ENCODE data around the gene P4HTM.

DNA sequence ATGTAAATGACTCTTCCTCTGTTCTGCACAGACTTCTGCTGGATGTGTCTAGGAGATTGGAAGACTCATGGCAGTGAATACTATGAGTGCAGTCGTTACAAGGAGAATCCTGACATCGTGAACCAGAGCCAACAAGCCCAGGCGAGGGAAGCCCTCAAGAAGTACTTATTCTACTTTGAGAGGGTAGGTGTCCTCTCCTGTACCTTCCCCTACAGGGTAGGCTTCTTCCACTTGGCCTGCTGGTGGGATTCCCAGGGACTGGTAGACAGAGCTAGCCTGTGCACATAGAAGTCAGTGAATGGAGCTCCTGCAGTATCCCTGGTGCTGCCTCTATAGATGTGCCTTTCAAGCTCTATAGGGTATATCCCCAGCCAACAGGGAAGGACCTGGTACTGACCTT is 10.6 kb upstream of the P4HTM start:
- TF ChIP-seq POLR2A (IDR thresholded peaks at IDR 0.05; ENCODE audit: control extremely low read depth in 1 of 2, low read depth in 2 of 2, low read length in 2 of 2) (no peak), JUND (IDR thresholded peaks at IDR 0.05; ENCODE audit: low read length) (no peak), HDAC2 (IDR thresholded peaks at IDR 0.05; ENCODE audit: borderline replicate concordance in 1 of 2, low read depth in 2 of 2, low read length in 2 of 2) (no peak), BRCA1 (IDR thresholded peaks at IDR 0.05; ENCODE audit: low read depth, low read length) (no peak), EZH2 (IDR thresholded peaks at IDR 0.05; ENCODE audit: low read depth, low read length, severe bottlenecking) (no peak), PHF8 (conservative IDR thresholded peaks at IDR 0.05; ENCODE audit: low read depth, low read length) (no peak), MAFK (IDR thresholded peaks at IDR 0.05; ENCODE audit: low read depth, low read length) (no peak), CHD2 (IDR thresholded peaks at IDR 0.05; ENCODE audit: low read length) (no peak), YY1 (IDR thresholded peaks at IDR 0.05; ENCODE audit: low read depth, low read length) (no peak), EP300 (IDR thresholded peaks at IDR 0.05; ENCODE audit: borderline replicate concordance in 1 of 2, low read depth in 2 of 2, low read length in 2 of 2) (no peak), POLR2AphosphoS5 (IDR thresholded peaks at IDR 0.05; ENCODE audit: low read depth, low read length) (no peak)
- TF ChIP-seq, protein P1, sequence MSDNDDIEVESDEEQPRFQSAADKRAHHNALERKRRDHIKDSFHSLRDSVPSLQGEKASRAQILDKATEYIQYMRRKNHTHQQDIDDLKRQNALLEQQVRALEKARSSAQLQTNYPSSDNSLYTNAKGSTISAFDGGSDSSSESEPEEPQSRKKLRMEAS (IDR thresholded peaks at IDR 0.05): no peak
- TF ChIP-seq, protein P2, sequence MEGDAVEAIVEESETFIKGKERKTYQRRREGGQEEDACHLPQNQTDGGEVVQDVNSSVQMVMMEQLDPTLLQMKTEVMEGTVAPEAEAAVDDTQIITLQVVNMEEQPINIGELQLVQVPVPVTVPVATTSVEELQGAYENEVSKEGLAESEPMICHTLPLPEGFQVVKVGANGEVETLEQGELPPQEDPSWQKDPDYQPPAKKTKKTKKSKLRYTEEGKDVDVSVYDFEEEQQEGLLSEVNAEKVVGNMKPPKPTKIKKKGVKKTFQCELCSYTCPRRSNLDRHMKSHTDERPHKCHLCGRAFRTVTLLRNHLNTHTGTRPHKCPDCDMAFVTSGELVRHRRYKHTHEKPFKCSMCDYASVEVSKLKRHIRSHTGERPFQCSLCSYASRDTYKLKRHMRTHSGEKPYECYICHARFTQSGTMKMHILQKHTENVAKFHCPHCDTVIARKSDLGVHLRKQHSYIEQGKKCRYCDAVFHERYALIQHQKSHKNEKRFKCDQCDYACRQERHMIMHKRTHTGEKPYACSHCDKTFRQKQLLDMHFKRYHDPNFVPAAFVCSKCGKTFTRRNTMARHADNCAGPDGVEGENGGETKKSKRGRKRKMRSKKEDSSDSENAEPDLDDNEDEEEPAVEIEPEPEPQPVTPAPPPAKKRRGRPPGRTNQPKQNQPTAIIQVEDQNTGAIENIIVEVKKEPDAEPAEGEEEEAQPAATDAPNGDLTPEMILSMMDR (IDR thresholded peaks at IDR 0.05; ENCODE audit: control extremely low read depth in 1 of 3, insufficient read depth in 1 of 3, low read depth in 1 of 3, low read length in 3 of 3): no peak

Measured in H1 (cell line).